Measurements from ENCODE around the gene LRIT2. TPM values are rescaled to one million over a fixed set of nuclear protein-coding genes. Genes with fewer than 3 reads are reported as not detected.

LRIT2 gene
- total RNA-seq, 1 experiment from 2014 or later, result not detected

DNA sequence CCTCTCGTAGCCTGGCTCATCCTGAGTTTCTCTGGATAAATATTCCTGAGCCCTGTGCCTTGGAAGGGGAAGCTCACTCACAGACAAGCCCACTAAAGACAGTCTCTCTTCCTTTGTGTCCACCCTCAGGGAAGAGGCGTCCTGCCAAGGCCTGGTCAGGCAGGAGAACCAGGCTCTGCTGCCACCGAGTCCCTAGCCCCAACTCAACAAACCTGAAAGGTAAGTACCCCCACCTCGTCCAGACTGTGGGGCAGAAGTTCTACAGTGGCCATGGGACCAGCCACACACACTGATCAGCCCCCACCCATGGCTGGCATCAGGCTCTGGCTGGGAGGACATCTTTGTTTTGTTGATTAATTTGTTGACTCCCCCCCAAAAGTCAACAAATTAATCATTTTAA is 49.0 kb downstream of the LRIT2 start:
- no peak overlapping the region for H3K4me2 ChIP-seq
- TF ChIP-seq CTCF (conservative IDR thresholded peaks at IDR 0.05) (no peak), EZH2 (IDR thresholded peaks at IDR 0.05; ENCODE audit: low read depth) (no peak)
- intact Hi-C loops (cut with micrococcal nuclease; ENCODE audit: unreplicated experiment), result no loop called here
- H3F3A ChIP-seq (ENCODE audit: insufficient read depth, low read depth), result peaks cover 3% of the 10 kb centered on the region; the same call in 1 of the 2 replicates
- ChIA-PET CTCF (no interaction called here), POLR2A (ENCODE audit: unreplicated experiment) (no interaction called here)
- H3K27me3 ChIP-seq (ENCODE audit: insufficient read depth, low read depth), result peaks cover 46% of the 10 kb centered on the region
- H3K9me3 ChIP-seq (ENCODE audit: insufficient read depth, low read depth), result no peaks in the 10 kb centered on the region
- DNase-seq, result no peak
- no TSS peak for BruUV-seq (replicated peaks)
- no peaks in the 10 kb centered on the region for H3K9me2 ChIP-seq (ENCODE audit: insufficient read depth)
- no peaks in the 10 kb centered on the region for H3K36me3 ChIP-seq (ENCODE audit: low read depth)
- no peak overlapping the region for H3K4me3 ChIP-seq
- no peaks in the 10 kb centered on the region for H4K20me1 ChIP-seq (ENCODE audit: insufficient read depth)
- no peaks in the 10 kb centered on the region for H3K79me2 ChIP-seq (ENCODE audit: low read depth)
- H3K4me1 ChIP-seq (replicated peaks; ENCODE audit: insufficient read depth), result no peaks in the 10 kb centered on the region
- no peak overlapping the region for H2AFZ ChIP-seq
- no peak overlapping the region for H3K27ac ChIP-seq

DNA sequence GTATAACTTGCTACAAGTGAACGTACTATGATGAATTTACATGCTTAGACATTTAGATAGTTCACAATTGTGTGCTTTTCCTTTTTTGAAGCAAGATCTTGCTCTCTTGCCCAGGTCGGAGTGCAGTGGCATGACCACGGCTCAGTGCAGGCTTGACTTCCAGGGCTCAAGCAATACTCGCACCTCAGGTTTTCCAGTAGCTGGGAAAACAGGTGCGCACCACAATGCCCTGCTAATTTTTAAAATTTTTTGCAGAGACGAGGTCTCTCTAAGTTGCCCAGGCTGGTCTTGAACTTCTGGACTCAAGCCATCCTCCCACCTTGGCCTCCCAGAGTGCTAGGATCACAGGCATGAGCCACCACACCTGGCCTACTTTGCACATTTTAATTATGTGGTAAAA is 49.9 kb downstream of the LRIT2 start:
- ChIA-PET CTCF (no interaction called here), POLR2A (ENCODE audit: unreplicated experiment) (no interaction called here)
- no peak overlapping the region for H2AFZ ChIP-seq
- H3K36me3 ChIP-seq (ENCODE audit: low read depth), result no peaks in the 10 kb centered on the region
- H3K9me3 ChIP-seq (ENCODE audit: insufficient read depth, low read depth), result no peaks in the 10 kb centered on the region
- no peaks in the 10 kb centered on the region for H3K9me2 ChIP-seq (ENCODE audit: insufficient read depth)
- no peaks in the 10 kb centered on the region for H3K79me2 ChIP-seq (ENCODE audit: low read depth)
- H3K4me2 ChIP-seq, result no peak overlapping the region
- intact Hi-C loops (cut with micrococcal nuclease; ENCODE audit: unreplicated experiment), result no loop called here
- peaks cover 54% of the 10 kb centered on the region for H3K27me3 ChIP-seq (ENCODE audit: insufficient read depth, low read depth)
- DNase-seq, result no peak
- no peak overlapping the region for H3K27ac ChIP-seq
- BruUV-seq (replicated peaks), result no TSS peak
- H4K20me1 ChIP-seq (ENCODE audit: insufficient read depth), result no peaks in the 10 kb centered on the region
- peaks cover 3% of the 10 kb centered on the region; the same call in 1 of the 2 replicates for H3F3A ChIP-seq (ENCODE audit: insufficient read depth, low read depth)
- TF ChIP-seq EZH2 (IDR thresholded peaks at IDR 0.05; ENCODE audit: low read depth) (no peak), CTCF (conservative IDR thresholded peaks at IDR 0.05) (no peak)
- no peaks in the 10 kb centered on the region for H3K4me1 ChIP-seq (replicated peaks; ENCODE audit: insufficient read depth)
- no peak overlapping the region for H3K4me3 ChIP-seq

GRCh38 chr10:84173501-84173929 is 51.8 kb downstream of the LRIT2 start, which contains the start of gene GPR15LG:
Gene GPR15LG (plus strand): TSS chr10:84173801. CDS start chr10:84173852, 51 bp downstream.
- no peaks in the 10 kb centered on the region for H3K36me3 ChIP-seq (ENCODE audit: low read depth)
- no peak within 1 kb of the TSS for H3K4me2 ChIP-seq
- intact Hi-C loops (cut with micrococcal nuclease; ENCODE audit: unreplicated experiment), result no loop called here
- H3K27ac ChIP-seq, result no peak within 1 kb of the TSS
- H3K79me2 ChIP-seq (ENCODE audit: low read depth), result no peaks in the 10 kb centered on the region
- TF ChIP-seq EZH2 (IDR thresholded peaks at IDR 0.05; ENCODE audit: low read depth) (no peak), CTCF (conservative IDR thresholded peaks at IDR 0.05) (no peak)
- peaks cover 48% of the 10 kb centered on the region for H3K27me3 ChIP-seq (ENCODE audit: insufficient read depth, low read depth)
- no peak for DNase-seq
- no peaks in the 10 kb centered on the region for H3K9me3 ChIP-seq (ENCODE audit: insufficient read depth, low read depth)
- no peaks in the 10 kb centered on the region for H3K4me1 ChIP-seq (replicated peaks; ENCODE audit: insufficient read depth)
- no peaks in the 10 kb centered on the region for H4K20me1 ChIP-seq (ENCODE audit: insufficient read depth)
- ChIA-PET POLR2A (ENCODE audit: unreplicated experiment) (no interaction called here), CTCF (no interaction called here)
- no peak within 1 kb of the TSS for H3K4me3 ChIP-seq
- no peaks in the 10 kb centered on the region for H3K9me2 ChIP-seq (ENCODE audit: insufficient read depth)
- no TSS peak for BruUV-seq (replicated peaks)
- peaks cover 3% of the 10 kb centered on the region; the same call in 1 of the 2 replicates for H3F3A ChIP-seq (ENCODE audit: insufficient read depth, low read depth)
- H2AFZ ChIP-seq, result no peak within 1 kb of the TSS

Data from PC-9 (cell line).